ENCODE data around the gene IGFALS.

DNA sequence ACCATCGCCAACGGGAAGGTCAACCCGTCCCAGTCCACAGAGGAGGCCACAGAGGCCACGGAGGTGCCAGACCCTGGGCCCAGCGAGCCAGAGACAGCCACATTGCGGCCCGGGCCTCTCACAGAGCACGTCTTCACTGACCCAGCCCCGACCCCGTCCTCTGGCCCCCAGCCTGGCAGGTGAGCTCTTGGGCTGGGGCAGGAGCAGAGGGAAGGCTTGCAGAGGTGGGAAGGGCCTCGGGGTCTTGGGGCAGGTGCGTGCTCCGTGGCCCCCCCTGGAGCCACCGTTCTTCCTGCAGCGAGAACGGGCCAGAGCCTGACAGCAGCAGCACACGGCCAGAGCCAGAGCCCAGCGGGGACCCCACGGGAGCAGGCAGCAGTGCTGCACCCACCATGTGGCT, 27.3 kb downstream of the IGFALS start:
- TF ChIP-seq, protein P1, sequence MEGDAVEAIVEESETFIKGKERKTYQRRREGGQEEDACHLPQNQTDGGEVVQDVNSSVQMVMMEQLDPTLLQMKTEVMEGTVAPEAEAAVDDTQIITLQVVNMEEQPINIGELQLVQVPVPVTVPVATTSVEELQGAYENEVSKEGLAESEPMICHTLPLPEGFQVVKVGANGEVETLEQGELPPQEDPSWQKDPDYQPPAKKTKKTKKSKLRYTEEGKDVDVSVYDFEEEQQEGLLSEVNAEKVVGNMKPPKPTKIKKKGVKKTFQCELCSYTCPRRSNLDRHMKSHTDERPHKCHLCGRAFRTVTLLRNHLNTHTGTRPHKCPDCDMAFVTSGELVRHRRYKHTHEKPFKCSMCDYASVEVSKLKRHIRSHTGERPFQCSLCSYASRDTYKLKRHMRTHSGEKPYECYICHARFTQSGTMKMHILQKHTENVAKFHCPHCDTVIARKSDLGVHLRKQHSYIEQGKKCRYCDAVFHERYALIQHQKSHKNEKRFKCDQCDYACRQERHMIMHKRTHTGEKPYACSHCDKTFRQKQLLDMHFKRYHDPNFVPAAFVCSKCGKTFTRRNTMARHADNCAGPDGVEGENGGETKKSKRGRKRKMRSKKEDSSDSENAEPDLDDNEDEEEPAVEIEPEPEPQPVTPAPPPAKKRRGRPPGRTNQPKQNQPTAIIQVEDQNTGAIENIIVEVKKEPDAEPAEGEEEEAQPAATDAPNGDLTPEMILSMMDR (IDR thresholded peaks at IDR 0.05) = no peak
- no peak for TF ChIP-seq POLR2A (IDR thresholded peaks at IDR 0.05)

Measured in lower leg skin (tissue), 3 donors.